GM23338 (cell line): ENCODE data around the gene IRF8. TPM values are rescaled to one million over a fixed set of nuclear protein-coding genes. Genes with fewer than 3 reads are reported as not detected.

Experiments
- ATAC-seq: fragments of 200-7000 bp; cut with Tn5 transposase; 3 replicates; pipeline ENCODE4 v1.9.1; 2020
- DNase-seq: peaks from one replicate; pipeline ENCODE4 v3.0.0-alpha.2; 2015; ENCODE audit warnings: low spot score
- H2AFZ ChIP-seq: fragments of 200-600 bp; sonication (generic); 2 replicates; pipeline ENCODE4 v1.8.0; 2016; ENCODE audit warnings: antibody characterized with exemption, mild to moderate bottlenecking, moderate library complexity
- H3F3A ChIP-seq: fragments of 200-600 bp; sonication (generic); replicated peaks from 2 replicates; pipeline ENCODE4 v1.8.0; 2017; ENCODE audit warnings: antibody characterized with exemption, mixed run types, low read depth
- H3K27ac ChIP-seq: fragments of 200-600 bp; sonication (generic); 2 replicates; pipeline ENCODE4 v1.6.1; 2016; ENCODE audit warnings: low read depth
- H3K27me3 ChIP-seq: fragments of 200-600 bp; sonication (generic); 2 replicates; pipeline ENCODE4 v1.8.0; 2016; ENCODE audit warnings: mild to moderate bottlenecking, mixed run types, moderate library complexity; ENCODE audit not compliant: insufficient read depth
- H3K36me3 ChIP-seq: fragments of 200-600 bp; sonication (generic); 2 replicates; pipeline ENCODE4 v1.8.0; 2016; ENCODE audit warnings: mild to moderate bottlenecking; ENCODE audit not compliant: insufficient read depth
- H3K4me1 ChIP-seq: fragments of 200-600 bp; sonication (generic); 2 replicates; pipeline ENCODE4 v1.8.0; 2016; ENCODE audit warnings: mild to moderate bottlenecking, moderate library complexity; ENCODE audit not compliant: insufficient read depth
- H3K4me2 ChIP-seq: fragments of 200-600 bp; sonication (generic); 2 replicates; pipeline ENCODE4 v1.7.1; 2017; ENCODE audit warnings: mixed run types
- H3K4me3 ChIP-seq: fragments of 200-600 bp; sonication (generic); 2 replicates; pipeline ENCODE4 v1.6.1; 2016; ENCODE audit warnings: mixed run types
- H3K79me2 ChIP-seq: fragments of 200-600 bp; sonication (generic); replicated peaks from 2 replicates; pipeline ENCODE4 v1.8.0; 2017; ENCODE audit warnings: mild to moderate bottlenecking; ENCODE audit not compliant: insufficient read depth
- H3K9me2 ChIP-seq: fragments of 200-600 bp; sonication (generic); 2 replicates; pipeline ENCODE4 v1.8.0; 2017; ENCODE audit not compliant: insufficient read depth
- H4K20me1 ChIP-seq: fragments of 200-600 bp; sonication (generic); replicated peaks from 2 replicates; pipeline ENCODE4 v1.8.0; 2017; ENCODE audit warnings: mild to moderate bottlenecking; ENCODE audit not compliant: insufficient read depth
- H3K27ac Mint-ChIP-seq: 2 replicates; pipeline ENCODE4 v1.8.0; 2020; ENCODE audit warnings: inconsistent platforms, mild to moderate bottlenecking, moderate library complexity, mixed read lengths
- H3K27me3 Mint-ChIP-seq: 3 replicates; pipeline ENCODE4 v1.8.0; 2022; ENCODE audit warnings: low read depth, mild to moderate bottlenecking, moderate library complexity, mixed read lengths, inconsistent platforms; ENCODE audit not compliant: insufficient read depth, poor library complexity
- H3K36me3 Mint-ChIP-seq: 3 replicates; pipeline ENCODE4 v1.8.0; 2021; ENCODE audit warnings: low read depth, mild to moderate bottlenecking, inconsistent platforms, moderate library complexity, mixed read lengths
- H3K4me1 Mint-ChIP-seq: 3 replicates; pipeline ENCODE4 v1.8.0; 2020; ENCODE audit warnings: mild to moderate bottlenecking, inconsistent platforms, mixed read lengths
- H3K4me3 Mint-ChIP-seq: 3 replicates; pipeline ENCODE4 v1.8.0; 2021; ENCODE audit warnings: moderate library complexity, mild to moderate bottlenecking, inconsistent platforms, mixed read lengths
- H3K9me3 Mint-ChIP-seq: 3 replicates; pipeline ENCODE4 v1.8.0; 2020; ENCODE audit warnings: moderate library complexity, mild to moderate bottlenecking, inconsistent platforms, mixed read lengths
- CREB1 ChIP-seq: fragments of 250-450 bp; sonication (Bioruptor Pico); IDR thresholded peaks from 2 replicates; pipeline ENCODE4 v1.5.0; 2020; ENCODE audit warnings: low read depth, mild to moderate bottlenecking, moderate library complexity
- ETS1 ChIP-seq: IDR thresholded peaks from 2 replicates; pipeline ENCODE4 v1.6.1; 2016; ENCODE audit warnings: antibody characterized with exemption
- EZH2 ChIP-seq: fragments of 200-600 bp; sonication (generic); IDR thresholded peaks from one replicate; pipeline ENCODE4 v1.8.0; 2017; ENCODE audit warnings: antibody characterized with exemption, mild to moderate bottlenecking, low read depth; ENCODE audit not compliant: unreplicated experiment
- EZH2phosphoT487 ChIP-seq: fragments of 200-600 bp; sonication (generic); IDR thresholded peaks from one replicate; pipeline ENCODE4 v1.8.1; 2018; ENCODE audit warnings: antibody characterized with exemption; ENCODE audit not compliant: unreplicated experiment
- JUNB ChIP-seq: IDR thresholded peaks from one replicate; pipeline ENCODE4 v1.6.1; 2016; ENCODE audit warnings: antibody characterized with exemption; ENCODE audit not compliant: unreplicated experiment
- NANOG ChIP-seq: IDR thresholded peaks from 2 replicates; pipeline ENCODE4 v1.6.1; 2016; ENCODE audit warnings: antibody characterized with exemption, borderline replicate concordance
- POLR2AphosphoS5 ChIP-seq: IDR thresholded peaks from 2 replicates; pipeline ENCODE4 v1.6.1; 2016; ENCODE audit warnings: antibody characterized with exemption, low read depth
- STAT1 ChIP-seq: IDR thresholded peaks from one replicate; pipeline ENCODE4 v1.6.1; 2016; ENCODE audit warnings: antibody characterized with exemption; ENCODE audit not compliant: unreplicated experiment
- ZNF114 ChIP-seq: fragments of 250-450 bp; sonication (Bioruptor Pico); IDR thresholded peaks from 2 replicates; pipeline ENCODE4 v1.5.0; 2020; ENCODE audit warnings: mild to moderate bottlenecking, moderate library complexity
- ZNF331 ChIP-seq: fragments of 250-450 bp; sonication (Bioruptor Pico); IDR thresholded peaks from 2 replicates; pipeline ENCODE4 v1.5.0; 2020; ENCODE audit warnings: low read depth, mild to moderate bottlenecking, moderate library complexity
- polyA plus RNA-seq: library from polyadenylated mRNA; unstranded; fragments of >200 nt; fragmentation: Nextera tagmentation; extraction: Ambion mirVana; gene quantifications from 2 replicates; pipeline ENCODE4 v1.2.1, GENCODE V29; 2016
- total RNA-seq: library from RNA; depleted of rRNA; stranded (reverse); fragments of >200 nt; shearing (Covaris generic); gene quantifications from 2 replicates; pipeline ENCODE4 v1.2.3, GENCODE V29; 2014
- TF ChIP-seq, protein P1 (sequence below): fragments of 250-450 bp; sonication (Bioruptor Pico); IDR thresholded peaks from 2 replicates; pipeline ENCODE4 v1.5.0; 2020; ENCODE audit warnings: mild to moderate bottlenecking, moderate library complexity
- TF ChIP-seq, protein P2 (sequence below): IDR thresholded peaks from one replicate; pipeline ENCODE4 v1.6.1; 2018; ENCODE audit warnings: antibody characterized with exemption; ENCODE audit not compliant: unreplicated experiment
- TF ChIP-seq, protein P3 (sequence below), 2 experiments: fragments of 200-600 bp in 1 of 2; sonication (generic) in 1 of 2; conservative IDR thresholded peaks; 2 replicates each; pipeline versions ENCODE4 v1.5.1 to v1.6.1; 2016 to 2017; ENCODE audit warnings: antibody characterized with exemption in 2 of 2, low read depth in 2 of 2, mild to moderate bottlenecking in 2 of 2, moderate library complexity in 1 of 2

IRF8 gene
- total and polyA plus RNA-seq, 2 experiments from 2014 or later: 0.47 to 2.8 TPM

DNA sequence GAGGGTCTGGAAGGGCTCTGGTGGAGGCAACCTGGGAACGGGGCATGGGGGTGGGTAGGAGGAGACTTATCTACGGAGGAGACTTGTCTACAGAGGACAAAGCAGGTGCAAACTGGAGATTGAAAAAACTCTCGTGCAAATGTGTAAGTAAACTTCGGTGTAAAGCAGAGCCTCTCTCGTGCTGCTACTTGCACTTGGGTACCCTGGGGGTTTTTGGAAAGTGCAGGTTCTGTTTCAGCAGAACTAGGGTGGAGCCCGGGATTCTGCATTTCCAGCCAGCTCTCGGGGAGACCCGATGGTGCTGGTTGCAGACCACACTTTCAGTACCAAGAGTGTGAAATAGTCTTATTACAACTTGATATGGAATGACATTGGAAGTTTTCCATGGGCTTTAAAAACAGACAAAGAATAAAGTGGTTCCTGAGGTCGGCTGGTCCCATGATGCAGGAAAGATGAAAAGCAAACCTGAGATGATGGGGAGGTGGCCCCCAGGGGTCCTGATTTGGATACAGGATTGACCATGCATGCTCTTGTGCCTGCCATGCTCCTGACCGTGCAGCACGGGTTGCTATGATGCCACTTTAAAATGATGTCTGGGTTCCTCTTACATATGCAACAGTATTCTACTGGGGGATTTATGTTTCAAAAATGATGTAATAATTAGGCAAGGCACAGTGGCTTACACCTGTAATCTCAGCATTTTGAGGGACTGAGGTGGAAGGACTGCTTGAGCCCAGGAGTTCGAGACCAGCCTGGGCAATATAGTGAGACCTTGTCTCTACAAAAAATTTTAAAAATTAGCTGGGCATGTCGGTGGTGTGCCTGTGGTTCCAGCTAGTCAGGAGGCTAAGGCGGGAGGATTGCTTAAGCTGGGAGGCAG lies 69.3 kb downstream of the IRF8 start:
- Histone ChIP-seq H3K4me3 (no peak overlapping the region), H3K27ac (no peak overlapping the region), H3F3A (no peaks in the 10 kb centered on the region), H3K79me2 (no peaks in the 10 kb centered on the region), H2AFZ (no peak overlapping the region), H3K36me3 (no peaks in the 10 kb centered on the region), H4K20me1 (no peaks in the 10 kb centered on the region), H3K27me3 (no peaks in the 10 kb centered on the region), H3K4me2 (no peak overlapping the region), H3K4me1 (no peaks in the 10 kb centered on the region), H3K9me2 (no peaks in the 10 kb centered on the region)
- peaks cover 11% of the 10 kb centered on the region for H3K4me1 Mint-ChIP-seq
- DNase-seq (no peak), ATAC-seq (no peak)
- peaks cover 2% of the 10 kb centered on the region; the same call in 1 of the 3 replicates for H3K36me3 Mint-ChIP-seq
- H3K27ac Mint-ChIP-seq: no peak overlapping the region
- TF ChIP-seq JUNB: no peak
- no peak for TF ChIP-seq ZNF114
- no peak for TF ChIP-seq EZH2phosphoT487
- no peak for TF ChIP-seq ETS1
- TF ChIP-seq, protein P1, sequence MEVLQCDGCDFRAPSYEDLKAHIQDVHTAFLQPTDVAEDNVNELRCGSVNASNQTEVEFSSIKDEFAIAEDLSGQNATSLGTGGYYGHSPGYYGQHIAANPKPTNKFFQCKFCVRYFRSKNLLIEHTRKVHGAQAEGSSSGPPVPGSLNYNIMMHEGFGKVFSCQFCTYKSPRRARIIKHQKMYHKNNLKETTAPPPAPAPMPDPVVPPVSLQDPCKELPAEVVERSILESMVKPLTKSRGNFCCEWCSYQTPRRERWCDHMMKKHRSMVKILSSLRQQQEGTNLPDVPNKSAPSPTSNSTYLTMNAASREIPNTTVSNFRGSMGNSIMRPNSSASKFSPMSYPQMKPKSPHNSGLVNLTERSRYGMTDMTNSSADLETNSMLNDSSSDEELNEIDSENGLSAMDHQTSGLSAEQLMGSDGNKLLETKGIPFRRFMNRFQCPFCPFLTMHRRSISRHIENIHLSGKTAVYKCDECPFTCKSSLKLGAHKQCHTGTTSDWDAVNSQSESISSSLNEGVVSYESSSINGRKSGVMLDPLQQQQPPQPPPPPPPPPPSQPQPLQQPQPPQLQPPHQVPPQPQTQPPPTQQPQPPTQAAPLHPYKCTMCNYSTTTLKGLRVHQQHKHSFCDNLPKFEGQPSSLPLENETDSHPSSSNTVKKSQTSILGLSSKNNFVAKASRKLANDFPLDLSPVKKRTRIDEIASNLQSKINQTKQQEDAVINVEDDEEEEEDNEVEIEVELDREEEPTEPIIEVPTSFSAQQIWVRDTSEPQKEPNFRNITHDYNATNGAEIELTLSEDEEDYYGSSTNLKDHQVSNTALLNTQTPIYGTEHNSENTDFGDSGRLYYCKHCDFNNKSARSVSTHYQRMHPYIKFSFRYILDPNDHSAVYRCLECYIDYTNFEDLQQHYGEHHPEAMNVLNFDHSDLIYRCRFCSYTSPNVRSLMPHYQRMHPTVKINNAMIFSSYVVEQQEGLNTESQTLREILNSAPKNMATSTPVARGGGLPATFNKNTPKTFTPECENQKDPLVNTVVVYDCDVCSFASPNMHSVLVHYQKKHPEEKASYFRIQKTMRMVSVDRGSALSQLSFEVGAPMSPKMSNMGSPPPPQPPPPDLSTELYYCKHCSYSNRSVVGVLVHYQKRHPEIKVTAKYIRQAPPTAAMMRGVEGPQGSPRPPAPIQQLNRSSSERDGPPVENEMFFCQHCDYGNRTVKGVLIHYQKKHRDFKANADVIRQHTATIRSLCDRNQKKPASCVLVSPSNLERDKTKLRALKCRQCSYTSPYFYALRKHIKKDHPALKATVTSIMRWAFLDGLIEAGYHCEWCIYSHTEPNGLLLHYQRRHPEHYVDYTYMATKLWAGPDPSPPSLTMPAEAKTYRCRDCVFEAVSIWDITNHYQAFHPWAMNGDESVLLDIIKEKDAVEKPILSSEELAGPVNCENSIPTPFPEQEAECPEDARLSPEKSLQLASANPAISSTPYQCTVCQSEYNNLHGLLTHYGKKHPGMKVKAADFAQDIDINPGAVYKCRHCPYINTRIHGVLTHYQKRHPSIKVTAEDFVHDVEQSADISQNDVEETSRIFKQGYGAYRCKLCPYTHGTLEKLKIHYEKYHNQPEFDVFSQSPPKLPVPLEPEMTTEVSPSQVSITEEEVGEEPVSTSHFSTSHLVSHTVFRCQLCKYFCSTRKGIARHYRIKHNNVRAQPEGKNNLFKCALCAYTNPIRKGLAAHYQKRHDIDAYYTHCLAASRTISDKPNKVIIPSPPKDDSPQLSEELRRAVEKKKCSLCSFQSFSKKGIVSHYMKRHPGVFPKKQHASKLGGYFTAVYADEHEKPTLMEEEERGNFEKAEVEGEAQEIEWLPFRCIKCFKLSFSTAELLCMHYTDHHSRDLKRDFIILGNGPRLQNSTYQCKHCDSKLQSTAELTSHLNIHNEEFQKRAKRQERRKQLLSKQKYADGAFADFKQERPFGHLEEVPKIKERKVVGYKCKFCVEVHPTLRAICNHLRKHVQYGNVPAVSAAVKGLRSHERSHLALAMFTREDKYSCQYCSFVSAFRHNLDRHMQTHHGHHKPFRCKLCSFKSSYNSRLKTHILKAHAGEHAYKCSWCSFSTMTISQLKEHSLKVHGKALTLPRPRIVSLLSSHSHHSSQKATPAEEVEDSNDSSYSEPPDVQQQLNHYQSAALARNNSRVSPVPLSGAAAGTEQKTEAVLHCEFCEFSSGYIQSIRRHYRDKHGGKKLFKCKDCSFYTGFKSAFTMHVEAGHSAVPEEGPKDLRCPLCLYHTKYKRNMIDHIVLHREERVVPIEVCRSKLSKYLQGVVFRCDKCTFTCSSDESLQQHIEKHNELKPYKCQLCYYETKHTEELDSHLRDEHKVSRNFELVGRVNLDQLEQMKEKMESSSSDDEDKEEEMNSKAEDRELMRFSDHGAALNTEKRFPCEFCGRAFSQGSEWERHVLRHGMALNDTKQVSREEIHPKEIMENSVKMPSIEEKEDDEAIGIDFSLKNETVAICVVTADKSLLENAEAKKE (CRISPR knock-in tag): no peak
- no peak for TF ChIP-seq POLR2AphosphoS5
- TF ChIP-seq NANOG: no peak
- TF ChIP-seq, protein P2, sequence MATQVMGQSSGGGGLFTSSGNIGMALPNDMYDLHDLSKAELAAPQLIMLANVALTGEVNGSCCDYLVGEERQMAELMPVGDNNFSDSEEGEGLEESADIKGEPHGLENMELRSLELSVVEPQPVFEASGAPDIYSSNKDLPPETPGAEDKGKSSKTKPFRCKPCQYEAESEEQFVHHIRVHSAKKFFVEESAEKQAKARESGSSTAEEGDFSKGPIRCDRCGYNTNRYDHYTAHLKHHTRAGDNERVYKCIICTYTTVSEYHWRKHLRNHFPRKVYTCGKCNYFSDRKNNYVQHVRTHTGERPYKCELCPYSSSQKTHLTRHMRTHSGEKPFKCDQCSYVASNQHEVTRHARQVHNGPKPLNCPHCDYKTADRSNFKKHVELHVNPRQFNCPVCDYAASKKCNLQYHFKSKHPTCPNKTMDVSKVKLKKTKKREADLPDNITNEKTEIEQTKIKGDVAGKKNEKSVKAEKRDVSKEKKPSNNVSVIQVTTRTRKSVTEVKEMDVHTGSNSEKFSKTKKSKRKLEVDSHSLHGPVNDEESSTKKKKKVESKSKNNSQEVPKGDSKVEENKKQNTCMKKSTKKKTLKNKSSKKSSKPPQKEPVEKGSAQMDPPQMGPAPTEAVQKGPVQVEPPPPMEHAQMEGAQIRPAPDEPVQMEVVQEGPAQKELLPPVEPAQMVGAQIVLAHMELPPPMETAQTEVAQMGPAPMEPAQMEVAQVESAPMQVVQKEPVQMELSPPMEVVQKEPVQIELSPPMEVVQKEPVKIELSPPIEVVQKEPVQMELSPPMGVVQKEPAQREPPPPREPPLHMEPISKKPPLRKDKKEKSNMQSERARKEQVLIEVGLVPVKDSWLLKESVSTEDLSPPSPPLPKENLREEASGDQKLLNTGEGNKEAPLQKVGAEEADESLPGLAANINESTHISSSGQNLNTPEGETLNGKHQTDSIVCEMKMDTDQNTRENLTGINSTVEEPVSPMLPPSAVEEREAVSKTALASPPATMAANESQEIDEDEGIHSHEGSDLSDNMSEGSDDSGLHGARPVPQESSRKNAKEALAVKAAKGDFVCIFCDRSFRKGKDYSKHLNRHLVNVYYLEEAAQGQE: no peak
- TF ChIP-seq, protein P3, sequence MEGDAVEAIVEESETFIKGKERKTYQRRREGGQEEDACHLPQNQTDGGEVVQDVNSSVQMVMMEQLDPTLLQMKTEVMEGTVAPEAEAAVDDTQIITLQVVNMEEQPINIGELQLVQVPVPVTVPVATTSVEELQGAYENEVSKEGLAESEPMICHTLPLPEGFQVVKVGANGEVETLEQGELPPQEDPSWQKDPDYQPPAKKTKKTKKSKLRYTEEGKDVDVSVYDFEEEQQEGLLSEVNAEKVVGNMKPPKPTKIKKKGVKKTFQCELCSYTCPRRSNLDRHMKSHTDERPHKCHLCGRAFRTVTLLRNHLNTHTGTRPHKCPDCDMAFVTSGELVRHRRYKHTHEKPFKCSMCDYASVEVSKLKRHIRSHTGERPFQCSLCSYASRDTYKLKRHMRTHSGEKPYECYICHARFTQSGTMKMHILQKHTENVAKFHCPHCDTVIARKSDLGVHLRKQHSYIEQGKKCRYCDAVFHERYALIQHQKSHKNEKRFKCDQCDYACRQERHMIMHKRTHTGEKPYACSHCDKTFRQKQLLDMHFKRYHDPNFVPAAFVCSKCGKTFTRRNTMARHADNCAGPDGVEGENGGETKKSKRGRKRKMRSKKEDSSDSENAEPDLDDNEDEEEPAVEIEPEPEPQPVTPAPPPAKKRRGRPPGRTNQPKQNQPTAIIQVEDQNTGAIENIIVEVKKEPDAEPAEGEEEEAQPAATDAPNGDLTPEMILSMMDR (conservative IDR thresholded peaks at IDR 0.05; ENCODE audit: low read depth in 2 of 2): no peak
- TF ChIP-seq CREB1 (CRISPR knock-in tag): no peak
- no peak for TF ChIP-seq ZNF331 (CRISPR knock-in tag)
- no peak for TF ChIP-seq EZH2
- no peak for TF ChIP-seq STAT1
- H3K9me3 Mint-ChIP-seq: 0 out of 3 replicates have a peak, but pooled peaks cover 2% of the 10 kb centered on the region
- H3K4me3 Mint-ChIP-seq: no peak overlapping the region; the same call in 2 of the 3 replicates
- peaks cover 16% of the 10 kb centered on the region for H3K27me3 Mint-ChIP-seq
